Measurements from ENCODE around the gene TTC34.

Gene TTC34

DNA sequence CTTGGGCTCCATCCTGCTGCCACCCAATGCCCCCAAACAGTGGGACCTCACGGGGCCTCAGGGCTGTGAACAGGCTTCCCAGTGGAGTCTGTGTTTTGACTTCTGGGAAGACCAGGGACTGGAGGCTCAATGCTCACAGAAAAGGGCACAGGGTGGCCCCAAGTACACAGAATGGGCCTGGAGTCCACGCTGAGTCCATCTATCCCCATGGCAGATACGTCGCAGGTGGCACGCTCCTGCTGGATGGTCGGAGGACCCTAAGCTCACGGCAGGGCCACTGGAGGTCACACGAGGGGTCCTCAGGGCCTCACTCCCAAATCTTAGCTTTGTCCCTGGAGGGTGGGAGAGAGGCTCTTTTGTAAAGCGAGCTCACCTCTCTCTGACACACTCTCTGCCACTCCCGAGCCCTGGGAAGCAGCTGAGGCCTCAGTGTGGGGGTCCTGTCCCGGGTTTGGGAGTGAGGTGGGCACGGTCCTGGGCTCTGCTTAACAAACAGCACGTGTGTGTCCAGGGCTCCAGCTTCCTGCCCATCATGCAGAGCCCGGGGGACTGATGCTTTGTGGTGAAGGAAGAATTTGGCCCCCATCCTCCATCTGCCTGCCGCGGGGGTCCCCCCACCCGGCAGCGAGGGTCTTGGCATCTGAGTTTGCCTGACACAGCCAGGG is 27.2 kb upstream of the TTC34 start:
- Histone ChIP-seq H3K4ac (ENCODE audit: low read length) (no peak overlapping the region), H3K27ac (replicated peaks; ENCODE audit: low read length) (no peak overlapping the region), H3K9me3 (replicated peaks in 1 of 2; ENCODE audit: control insufficient read depth in 2 of 2, insufficient read depth in 1 of 2, low read depth in 1 of 2, low read length in 2 of 2) (peaks cover 0 to 30% of the 10 kb centered on the region in 2 donors), H3K18ac (ENCODE audit: low read length) (no peak overlapping the region), H3K4me1 (ENCODE audit: control insufficient read depth in 2 of 2, insufficient read depth in 1 of 2, low read depth in 1 of 2, low read length in 2 of 2) (no peaks in the 10 kb centered on the region), H3K4me2 (ENCODE audit: insufficient read depth, low read length, poor library complexity, severe bottlenecking) (no peak overlapping the region), H3K79me1 (ENCODE audit: low read depth, low read length) (no peaks in the 10 kb centered on the region), H2BK5ac (ENCODE audit: low read length) (no peak overlapping the region), H2AFZ (ENCODE audit: low read length) (no peak overlapping the region), H2BK15ac (ENCODE audit: low read length) (peak overlapping the region; percentile 17), H2BK120ac (ENCODE audit: low read depth, low read length) (no peak overlapping the region), H3K36me3 (replicated peaks in 1 of 2; ENCODE audit: control insufficient read depth in 2 of 2, insufficient read depth in 2 of 2, low read length in 2 of 2) (no peaks in the 10 kb centered on the region), H4K8ac (ENCODE audit: low read depth, low read length) (no peak overlapping the region), H4K91ac (ENCODE audit: low read depth, low read length, poor library complexity) (no peak overlapping the region), H3K4me3 (ENCODE audit: low read length in 2 of 2) (no peak overlapping the region), H2AK5ac (ENCODE audit: low read depth, low read length) (no peak overlapping the region), H3K23ac (ENCODE audit: low read depth, low read length, poor library complexity) (no peak overlapping the region), H3K27me3 (ENCODE audit: control insufficient read depth in 3 of 3, insufficient read depth in 3 of 3, low read depth in 1 of 3, low read length in 3 of 3) (peaks cover 0 to 42% (median 0%) of the 10 kb centered on the region in 3 experiments), H3K9ac (ENCODE audit: low read depth, low read length, poor library complexity) (no peak overlapping the region), H3K14ac (ENCODE audit: low read length) (no peak overlapping the region), H2BK12ac (ENCODE audit: low read length) (peak overlapping the region; percentile 22)
- DNase-seq (ENCODE audit: low spot score) = no peak
- WGBS, 2 donors (ENCODE audit: extremely low coverage in 2 of 2, insufficient read length in 2 of 2, insufficient replicate concordance in 1 of 2) = no CpG with 5 or more reads among the region's 18 CpGs

DNA sequence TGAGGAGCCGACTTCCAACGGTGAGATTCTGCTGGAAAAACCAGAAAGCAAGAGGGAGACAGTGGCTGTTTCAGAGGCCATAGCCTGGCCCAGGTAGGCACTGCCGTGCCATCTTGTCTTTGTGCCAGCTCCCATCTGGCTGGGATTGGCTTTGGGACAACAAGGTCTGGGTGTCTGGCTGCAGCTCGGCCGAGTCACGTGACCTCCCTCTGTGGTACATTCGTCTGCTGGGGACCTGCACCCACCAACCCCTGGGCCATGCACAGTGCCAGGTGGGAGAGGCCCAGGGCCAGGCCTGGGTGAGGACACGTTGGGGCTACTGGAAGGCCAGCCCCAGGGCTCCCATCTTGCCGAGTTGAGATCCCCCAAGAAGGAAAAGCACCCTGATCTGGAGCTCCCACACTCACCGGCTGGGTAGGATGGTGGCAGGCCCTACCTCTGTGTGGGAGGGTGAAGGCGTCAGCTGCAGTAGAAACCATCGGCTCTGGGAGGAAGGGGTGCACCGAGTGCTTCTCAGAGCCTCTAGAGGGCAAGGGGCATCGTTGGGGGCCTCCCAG is 25.3 kb upstream of the TTC34 start:
- Histone ChIP-seq H3K36me3 (replicated peaks in 1 of 2; ENCODE audit: control insufficient read depth in 2 of 2, insufficient read depth in 2 of 2, low read length in 2 of 2) (no peaks in the 10 kb centered on the region), H2BK120ac (ENCODE audit: low read depth, low read length) (no peak overlapping the region), H3K79me1 (ENCODE audit: low read depth, low read length) (no peaks in the 10 kb centered on the region), H4K8ac (ENCODE audit: low read depth, low read length) (no peak overlapping the region), H3K23ac (ENCODE audit: low read depth, low read length, poor library complexity) (no peak overlapping the region), H3K4ac (ENCODE audit: low read length) (no peak overlapping the region), H3K4me3 (ENCODE audit: low read length in 2 of 2) (peak overlapping the region in 1 of 2 donors; percentile 10), H3K27ac (replicated peaks; ENCODE audit: low read length) (no peak overlapping the region), H3K9ac (ENCODE audit: low read depth, low read length, poor library complexity) (no peak overlapping the region), H3K18ac (ENCODE audit: low read length) (no peak overlapping the region), H2AK5ac (ENCODE audit: low read depth, low read length) (no peak overlapping the region), H3K4me1 (ENCODE audit: control insufficient read depth in 2 of 2, insufficient read depth in 1 of 2, low read depth in 1 of 2, low read length in 2 of 2) (no peaks in the 10 kb centered on the region), H2AFZ (ENCODE audit: low read length) (no peak overlapping the region), H4K91ac (ENCODE audit: low read depth, low read length, poor library complexity) (no peak overlapping the region), H2BK5ac (ENCODE audit: low read length) (no peak overlapping the region), H2BK15ac (ENCODE audit: low read length) (no peak overlapping the region), H3K4me2 (ENCODE audit: insufficient read depth, low read length, poor library complexity, severe bottlenecking) (no peak overlapping the region), H3K27me3 (ENCODE audit: control insufficient read depth in 3 of 3, insufficient read depth in 3 of 3, low read depth in 1 of 3, low read length in 3 of 3) (peaks cover 0 to 41% (median 0%) of the 10 kb centered on the region in 3 experiments), H3K14ac (ENCODE audit: low read length) (no peak overlapping the region), H3K9me3 (replicated peaks in 1 of 2; ENCODE audit: control insufficient read depth in 2 of 2, insufficient read depth in 1 of 2, low read depth in 1 of 2, low read length in 2 of 2) (peaks cover 0 to 28% of the 10 kb centered on the region in 2 donors), H2BK12ac (ENCODE audit: low read length) (peak overlapping the region; percentile 2)
- no peak for DNase-seq (ENCODE audit: low spot score)
- no CpG with 5 or more reads among the region's 14 CpGs for WGBS, 2 donors (ENCODE audit: extremely low coverage in 2 of 2, insufficient read length in 2 of 2, insufficient replicate concordance in 1 of 2)

DNA sequence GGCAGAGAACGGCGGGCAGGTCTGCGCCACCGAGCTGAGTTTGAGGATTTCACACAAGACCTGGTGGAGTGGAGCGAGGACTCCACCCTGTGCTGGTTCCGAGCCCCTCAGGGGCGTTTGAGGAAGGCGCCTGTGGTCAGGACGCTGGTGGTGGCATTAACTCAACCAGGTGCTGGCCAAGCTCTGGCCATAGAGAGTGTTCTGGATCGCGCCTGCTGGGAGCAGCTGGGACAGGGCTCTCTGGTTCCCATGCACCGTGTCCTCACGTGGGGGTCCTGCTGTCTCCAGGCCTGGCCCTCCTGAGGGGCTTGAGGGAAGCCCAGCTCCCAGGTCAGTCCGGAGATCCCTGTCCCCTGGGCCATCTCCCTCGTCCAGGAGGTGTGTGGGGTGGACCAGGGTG is 24.8 kb upstream of the TTC34 start:
- Histone ChIP-seq H3K79me1 (ENCODE audit: low read depth, low read length) (no peaks in the 10 kb centered on the region), H3K9me3 (replicated peaks in 1 of 2; ENCODE audit: control insufficient read depth in 2 of 2, insufficient read depth in 1 of 2, low read depth in 1 of 2, low read length in 2 of 2) (peaks cover 0 to 24% of the 10 kb centered on the region in 2 donors), H3K9ac (ENCODE audit: low read depth, low read length, poor library complexity) (no peak overlapping the region), H2BK120ac (ENCODE audit: low read depth, low read length) (no peak overlapping the region), H2AK5ac (ENCODE audit: low read depth, low read length) (no peak overlapping the region), H3K4me1 (ENCODE audit: control insufficient read depth in 2 of 2, insufficient read depth in 1 of 2, low read depth in 1 of 2, low read length in 2 of 2) (no peaks in the 10 kb centered on the region), H3K14ac (ENCODE audit: low read length) (peak overlapping the region; percentile 27), H3K18ac (ENCODE audit: low read length) (peak overlapping the region; percentile 65), H4K8ac (ENCODE audit: low read depth, low read length) (no peak overlapping the region), H3K4me2 (ENCODE audit: insufficient read depth, low read length, poor library complexity, severe bottlenecking) (no peak overlapping the region), H4K91ac (ENCODE audit: low read depth, low read length, poor library complexity) (no peak overlapping the region), H3K4ac (ENCODE audit: low read length) (no peak overlapping the region), H3K4me3 (ENCODE audit: low read length in 2 of 2) (peak overlapping the region in 1 of 2 donors; percentile 10), H2BK5ac (ENCODE audit: low read length) (no peak overlapping the region), H2AFZ (ENCODE audit: low read length) (no peak overlapping the region), H2BK12ac (ENCODE audit: low read length) (no peak overlapping the region), H2BK15ac (ENCODE audit: low read length) (no peak overlapping the region), H3K23ac (ENCODE audit: low read depth, low read length, poor library complexity) (no peak overlapping the region), H3K36me3 (replicated peaks in 1 of 2; ENCODE audit: control insufficient read depth in 2 of 2, insufficient read depth in 2 of 2, low read length in 2 of 2) (no peaks in the 10 kb centered on the region), H3K27ac (replicated peaks; ENCODE audit: low read length) (no peak overlapping the region), H3K27me3 (ENCODE audit: control insufficient read depth in 3 of 3, insufficient read depth in 3 of 3, low read depth in 1 of 3, low read length in 3 of 3) (peaks cover 0 to 41% (median 0%) of the 10 kb centered on the region in 3 experiments)
- no peak for DNase-seq (ENCODE audit: low spot score)
- WGBS, 2 donors (ENCODE audit: extremely low coverage in 2 of 2, insufficient read length in 2 of 2, insufficient replicate concordance in 1 of 2) = no CpG with 5 or more reads among the region's 15 CpGs

DNA sequence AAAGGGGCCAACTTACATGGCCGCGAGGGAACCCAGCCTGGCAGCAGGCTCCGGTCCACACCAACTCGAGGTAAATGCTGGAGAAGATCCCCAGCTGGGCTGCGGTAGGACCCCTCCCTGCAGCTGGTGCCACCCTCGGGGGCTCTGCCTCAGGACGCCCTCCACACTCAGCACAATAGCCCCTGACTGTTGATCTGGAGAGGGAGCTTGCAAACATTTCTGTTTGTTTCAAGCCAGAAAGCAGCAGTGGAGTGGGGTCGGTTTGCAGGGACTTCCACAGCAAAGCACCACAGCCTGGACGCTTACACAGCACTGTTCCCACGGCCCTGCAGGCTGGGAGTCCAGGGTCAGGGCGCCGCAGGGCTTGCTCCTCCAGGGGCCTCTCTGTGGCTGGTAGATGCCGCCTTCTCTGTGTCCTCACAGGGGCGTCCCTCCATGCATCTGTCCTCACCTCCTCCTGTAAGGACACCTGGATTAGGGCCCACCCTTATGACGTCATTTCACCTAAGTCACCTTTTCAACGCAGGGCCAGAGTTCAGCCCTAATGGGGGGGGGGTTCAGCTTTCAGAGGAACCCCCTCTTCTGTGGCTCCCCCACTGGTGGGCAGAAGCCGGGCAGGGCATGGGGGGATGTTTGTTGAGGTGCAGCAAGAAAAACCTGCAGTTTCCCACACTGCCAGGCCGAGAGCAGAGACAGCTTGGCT is 24.1 kb upstream of the TTC34 start:
- no peak overlapping the region for H3K4me2 ChIP-seq (ENCODE audit: insufficient read depth, low read length, poor library complexity, severe bottlenecking)
- H3K14ac ChIP-seq (ENCODE audit: low read length) = peak overlapping the region; percentile 27
- H2AFZ ChIP-seq (ENCODE audit: low read length) = no peak overlapping the region
- no peak overlapping the region for H4K8ac ChIP-seq (ENCODE audit: low read depth, low read length)
- no peak overlapping the region for H3K18ac ChIP-seq (ENCODE audit: low read length)
- H3K79me1 ChIP-seq (ENCODE audit: low read depth, low read length) = no peaks in the 10 kb centered on the region
- H3K4ac ChIP-seq (ENCODE audit: low read length) = no peak overlapping the region
- no peak overlapping the region for H3K9ac ChIP-seq (ENCODE audit: low read depth, low read length, poor library complexity)
- peaks cover 0 to 24% of the 10 kb centered on the region in 2 donors for H3K9me3 ChIP-seq (replicated peaks in 1 of 2; ENCODE audit: control insufficient read depth in 2 of 2, insufficient read depth in 1 of 2, low read depth in 1 of 2, low read length in 2 of 2)
- H3K4me1 ChIP-seq (ENCODE audit: control insufficient read depth in 2 of 2, insufficient read depth in 1 of 2, low read depth in 1 of 2, low read length in 2 of 2) = no peaks in the 10 kb centered on the region
- DNase-seq (ENCODE audit: low spot score) = no peak
- peaks cover 0 to 41% (median 0%) of the 10 kb centered on the region in 3 experiments for H3K27me3 ChIP-seq (ENCODE audit: control insufficient read depth in 3 of 3, insufficient read depth in 3 of 3, low read depth in 1 of 3, low read length in 3 of 3)
- H3K36me3 ChIP-seq (replicated peaks in 1 of 2; ENCODE audit: control insufficient read depth in 2 of 2, insufficient read depth in 2 of 2, low read length in 2 of 2) = no peaks in the 10 kb centered on the region
- no peak overlapping the region for H3K23ac ChIP-seq (ENCODE audit: low read depth, low read length, poor library complexity)
- H2BK12ac ChIP-seq (ENCODE audit: low read length) = no peak overlapping the region
- WGBS, 2 donors (ENCODE audit: extremely low coverage in 2 of 2, insufficient read length in 2 of 2, insufficient replicate concordance in 1 of 2) = no CpG with 5 or more reads among the region's 18 CpGs
- H4K91ac ChIP-seq (ENCODE audit: low read depth, low read length, poor library complexity) = no peak overlapping the region
- no peak overlapping the region for H2AK5ac ChIP-seq (ENCODE audit: low read depth, low read length)
- H2BK120ac ChIP-seq (ENCODE audit: low read depth, low read length) = no peak overlapping the region
- H3K4me3 ChIP-seq (ENCODE audit: low read length in 2 of 2) = no peak overlapping the region
- H2BK5ac ChIP-seq (ENCODE audit: low read length) = no peak overlapping the region
- H3K27ac ChIP-seq (replicated peaks; ENCODE audit: low read length) = no peak overlapping the region
- no peak overlapping the region for H2BK15ac ChIP-seq (ENCODE audit: low read length)
